Ascending aorta (tissue), 2 donors: ENCODE results near the gene TRIM24. TPM values are rescaled to one million over a fixed set of nuclear protein-coding genes. Genes with fewer than 3 reads are reported as not detected.

Experiments
- DNase-seq, 2 donors: peaks; one replicate each; pipeline ENCODE4 v3.0.0-alpha.2; 2019; ENCODE audit warnings: low spot score in 2 of 2
- H3K27ac ChIP-seq, 2 donors: fragments of 200-600 bp; sonication (generic); one replicate each; pipeline ENCODE4 v1.5.1; 2016 to 2017; ENCODE audit warnings: mild to moderate bottlenecking in 1 of 2
- H3K27me3 ChIP-seq: fragments of 200-600 bp; sonication (generic); one replicate; pipeline ENCODE4 v1.5.1; 2017
- H3K36me3 ChIP-seq, 2 donors: fragments of 200-600 bp; sonication (generic); one replicate each; pipeline ENCODE4 v1.5.1; 2016
- H3K4me1 ChIP-seq, 2 donors: fragments of 200-600 bp; sonication (generic); one replicate each; pipeline ENCODE4 v1.5.1; 2016 to 2017; ENCODE audit warnings: mild to moderate bottlenecking in 1 of 2
- H3K4me3 ChIP-seq, 2 donors: fragments of 200-600 bp; sonication (generic); one replicate each; pipeline ENCODE4 v1.5.1; 2016 to 2017; ENCODE audit warnings: mild to moderate bottlenecking in 1 of 2
- H3K9me3 ChIP-seq, 2 donors: fragments of 200-600 bp; sonication (generic); one replicate each; pipeline ENCODE4 v1.5.1; 2016
- intact Hi-C: fragments of 100-400 bp; cut with DNase I; formaldehyde crosslinking; loops from one replicate; pipeline ENCODE4 v1.15.1; 2023
- total RNA-seq: library from RNA; depleted of rRNA; stranded (reverse); fragments of >200 nt; gene quantifications from one replicate; pipeline ENCODE4 v1.1.0, GENCODE V29; 2016
- TF ChIP-seq, protein P1 (sequence below), 3 experiments: fragments of 200-600 bp in 2 of 3; fragments of 450-650 bp in 1 of 3; sonication (generic) in 2 of 3; IDR thresholded peaks; one replicate each; pipeline ENCODE4 v1.5.1; 2016 to 2019; ENCODE audit warnings: antibody characterized with exemption in 3 of 3, mild to moderate bottlenecking in 1 of 3, moderate library complexity in 1 of 3

Gene TRIM24
- total RNA-seq, 1 donor from 2014 or later: 2.3 TPM

DNA sequence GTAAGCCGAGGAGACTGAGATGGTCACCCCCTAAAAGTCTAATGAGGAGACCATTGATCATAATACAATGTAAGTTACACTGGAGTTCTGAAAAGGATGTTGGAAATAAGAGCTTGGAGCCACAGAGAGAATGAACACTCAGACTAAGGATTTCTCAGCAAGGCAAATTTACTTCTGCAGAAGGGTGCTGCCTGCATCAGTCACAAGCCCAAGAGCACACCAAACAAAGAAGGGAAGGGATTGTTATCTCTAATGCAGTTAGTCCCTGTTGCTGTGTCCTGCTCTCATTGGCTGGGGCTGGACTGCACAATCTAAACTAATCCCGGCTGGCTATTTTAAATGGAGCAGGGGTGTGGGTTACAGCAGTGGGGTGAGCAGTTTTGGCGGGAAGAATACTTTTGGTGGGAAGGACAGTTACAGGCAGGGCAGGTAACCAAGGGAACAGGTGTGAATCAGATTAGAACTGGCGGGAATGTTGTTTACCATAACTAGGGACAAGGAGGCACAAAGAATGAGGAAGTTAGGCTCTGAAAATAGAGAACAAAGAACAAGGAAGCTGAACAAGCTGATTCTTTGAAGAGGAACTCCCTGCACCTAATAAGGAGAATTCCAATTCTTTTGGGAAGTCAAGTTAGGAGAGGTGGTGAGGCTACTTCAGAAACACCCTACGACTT lies 30.3 kb upstream of the TRIM24 start:
- peaks cover 13 to 26% of the 10 kb centered on the region in 2 donors for H3K9me3 ChIP-seq
- TF ChIP-seq, protein P1, sequence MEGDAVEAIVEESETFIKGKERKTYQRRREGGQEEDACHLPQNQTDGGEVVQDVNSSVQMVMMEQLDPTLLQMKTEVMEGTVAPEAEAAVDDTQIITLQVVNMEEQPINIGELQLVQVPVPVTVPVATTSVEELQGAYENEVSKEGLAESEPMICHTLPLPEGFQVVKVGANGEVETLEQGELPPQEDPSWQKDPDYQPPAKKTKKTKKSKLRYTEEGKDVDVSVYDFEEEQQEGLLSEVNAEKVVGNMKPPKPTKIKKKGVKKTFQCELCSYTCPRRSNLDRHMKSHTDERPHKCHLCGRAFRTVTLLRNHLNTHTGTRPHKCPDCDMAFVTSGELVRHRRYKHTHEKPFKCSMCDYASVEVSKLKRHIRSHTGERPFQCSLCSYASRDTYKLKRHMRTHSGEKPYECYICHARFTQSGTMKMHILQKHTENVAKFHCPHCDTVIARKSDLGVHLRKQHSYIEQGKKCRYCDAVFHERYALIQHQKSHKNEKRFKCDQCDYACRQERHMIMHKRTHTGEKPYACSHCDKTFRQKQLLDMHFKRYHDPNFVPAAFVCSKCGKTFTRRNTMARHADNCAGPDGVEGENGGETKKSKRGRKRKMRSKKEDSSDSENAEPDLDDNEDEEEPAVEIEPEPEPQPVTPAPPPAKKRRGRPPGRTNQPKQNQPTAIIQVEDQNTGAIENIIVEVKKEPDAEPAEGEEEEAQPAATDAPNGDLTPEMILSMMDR (IDR thresholded peaks at IDR 0.05): no peak
- intact Hi-C loops: loop anchor here (10.0 kb wide), 1 partner anchor 75 kb away; no protein-coding TSS in a partner anchor
- no peak overlapping the region for H3K27ac ChIP-seq
- no peak for DNase-seq
- H3K4me3 ChIP-seq: no peak overlapping the region
- no peaks in the 10 kb centered on the region for H3K36me3 ChIP-seq
- no peaks in the 10 kb centered on the region for H3K27me3 ChIP-seq
- no peaks in the 10 kb centered on the region for H3K4me1 ChIP-seq

DNA sequence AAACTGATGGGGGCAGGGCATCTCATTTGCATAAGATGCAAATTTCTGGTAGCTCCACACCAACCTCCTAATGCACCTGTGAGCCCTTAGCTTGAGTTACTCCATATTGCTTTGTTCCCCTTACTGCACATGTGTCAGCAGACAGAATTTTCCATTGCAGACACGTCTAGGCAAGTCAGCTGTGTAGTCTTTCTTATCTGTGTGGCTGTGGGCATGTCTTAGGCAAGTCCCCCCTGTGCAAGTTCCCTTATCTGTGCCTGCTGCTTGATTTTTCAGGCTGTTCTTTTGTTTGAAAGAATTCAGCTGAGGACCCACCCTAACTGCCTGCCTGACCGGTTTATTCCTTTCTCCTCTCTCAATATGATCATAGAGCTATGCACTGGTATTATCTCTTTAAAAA lies 28.5 kb upstream of the TRIM24 start:
- H3K36me3 ChIP-seq: no peaks in the 10 kb centered on the region
- H3K4me1 ChIP-seq: no peaks in the 10 kb centered on the region
- no peak overlapping the region for H3K27ac ChIP-seq
- H3K9me3 ChIP-seq: peaks cover 13 to 22% of the 10 kb centered on the region in 2 donors
- H3K27me3 ChIP-seq: no peaks in the 10 kb centered on the region
- no peak for DNase-seq
- intact Hi-C loops: loop anchor here (10.0 kb wide), 1 partner anchor 73 kb away; no protein-coding TSS in a partner anchor
- no peak overlapping the region for H3K4me3 ChIP-seq
- TF ChIP-seq, protein P1 (IDR thresholded peaks at IDR 0.05): no peak

DNA sequence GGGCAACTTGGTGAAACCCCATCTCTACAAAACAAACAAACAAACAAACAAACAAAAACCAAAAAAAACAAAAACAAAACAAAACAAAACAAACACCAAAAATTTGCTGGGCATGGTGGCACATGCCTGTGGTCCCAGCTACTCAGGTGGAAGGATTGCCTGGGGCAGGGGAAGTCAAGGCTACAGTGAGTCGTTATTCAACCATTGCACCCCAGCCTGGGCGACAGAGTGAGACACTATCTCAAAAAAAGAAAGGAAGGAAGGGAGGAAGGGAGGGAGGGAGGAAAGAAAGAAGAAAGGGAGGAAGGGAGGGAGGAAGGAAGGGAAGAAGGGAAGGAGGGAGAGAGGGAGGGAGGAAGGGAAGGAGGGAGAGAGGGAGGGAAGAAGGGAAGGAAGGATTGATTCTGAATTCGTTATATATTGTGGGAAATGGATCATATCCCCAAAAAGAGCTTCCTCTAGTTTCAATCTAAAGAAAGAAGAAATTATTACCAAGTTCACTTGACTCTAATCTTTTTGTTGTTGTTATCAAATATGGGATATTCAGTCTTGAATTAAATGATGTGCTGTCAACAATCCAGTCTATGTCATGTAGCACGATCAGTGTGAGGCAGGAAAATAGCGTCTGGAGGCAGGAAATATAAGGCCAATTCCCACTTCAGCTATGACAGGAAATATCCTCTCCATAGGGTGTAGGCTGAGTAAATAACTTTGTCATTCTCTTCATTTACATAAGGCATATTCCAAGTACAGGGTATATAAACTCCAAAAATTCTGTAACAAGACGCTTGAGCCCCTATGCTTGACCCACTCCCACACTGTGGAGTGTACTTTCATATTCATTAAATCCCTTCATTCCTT lies 26.2 kb upstream of the TRIM24 start:
- Histone ChIP-seq H3K9me3 (peaks cover 9 to 13% of the 10 kb centered on the region in 2 donors), H3K27me3 (no peaks in the 10 kb centered on the region), H3K36me3 (no peaks in the 10 kb centered on the region), H3K4me3 (no peak overlapping the region), H3K4me1 (no peaks in the 10 kb centered on the region), H3K27ac (no peak overlapping the region)
- DNase-seq: no peak
- TF ChIP-seq, protein P1 (IDR thresholded peaks at IDR 0.05): no peak
- intact Hi-C loops: loop anchor here (10.0 kb wide), 1 partner anchor 71 kb away; no protein-coding TSS in a partner anchor

DNA sequence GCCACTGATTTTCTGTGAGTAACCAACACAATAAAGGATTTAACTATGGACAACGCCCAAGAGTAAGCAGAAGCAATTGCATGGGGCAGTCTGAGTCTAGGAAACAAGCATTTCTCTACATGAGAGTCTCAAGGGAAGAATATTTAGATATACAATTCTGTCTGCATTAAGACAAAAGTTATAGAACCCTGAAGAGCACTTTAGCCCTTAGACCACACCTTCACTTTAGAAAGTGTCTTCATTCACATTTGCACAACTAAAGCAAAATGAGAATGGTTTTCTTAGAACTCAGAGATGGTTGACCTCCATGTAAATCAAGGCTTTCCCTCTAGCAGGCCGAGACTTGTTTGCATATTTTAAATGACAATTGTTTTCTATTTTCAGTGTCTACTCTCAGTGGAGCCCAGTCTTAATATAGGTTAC lies 25.5 kb upstream of the TRIM24 start:
- intact Hi-C loops: loop anchor here (10.0 kb wide), 1 partner anchor 70 kb away; no protein-coding TSS in a partner anchor
- no peaks in the 10 kb centered on the region for H3K27me3 ChIP-seq
- no peak overlapping the region for H3K27ac ChIP-seq
- TF ChIP-seq, protein P1 (IDR thresholded peaks at IDR 0.05): no peak
- DNase-seq: no peak
- H3K36me3 ChIP-seq: no peaks in the 10 kb centered on the region
- H3K4me3 ChIP-seq: no peak overlapping the region
- H3K4me1 ChIP-seq: no peaks in the 10 kb centered on the region
- H3K9me3 ChIP-seq: peaks cover 4 to 6% of the 10 kb centered on the region in 2 donors

DNA sequence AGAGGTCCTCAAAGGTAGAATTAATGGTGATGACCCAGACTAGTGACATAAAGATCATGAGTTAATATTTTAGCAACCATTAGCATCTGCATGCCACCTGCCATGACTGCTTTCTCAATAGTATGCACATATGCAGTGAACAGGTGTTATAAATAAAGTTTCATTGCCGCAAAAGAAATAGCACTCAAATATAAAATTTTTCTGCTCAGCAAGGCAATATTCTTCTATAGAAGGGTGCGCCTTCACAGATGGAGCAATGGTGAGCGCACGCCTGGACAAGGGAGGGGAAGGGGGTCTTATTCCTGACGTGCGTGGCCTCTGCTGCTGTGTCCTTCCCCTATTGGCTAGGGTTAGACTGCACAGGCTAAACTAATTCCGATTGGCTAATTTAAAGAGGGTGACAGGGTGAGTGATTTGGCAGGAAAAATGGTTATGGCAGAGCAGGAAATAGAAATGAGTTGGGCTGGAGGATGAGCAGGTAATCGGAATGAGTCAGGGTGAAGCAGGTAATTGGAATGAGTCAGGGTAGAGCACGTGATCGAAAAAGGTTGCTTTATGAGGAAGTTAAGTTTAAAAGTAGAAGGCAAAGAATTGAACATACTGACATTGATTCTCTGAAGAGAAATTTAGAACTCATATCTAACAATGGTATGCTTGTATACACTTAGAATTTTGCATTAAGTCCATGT lies 24.7 kb upstream of the TRIM24 start:
- no peaks in the 10 kb centered on the region for H3K36me3 ChIP-seq
- H3K4me3 ChIP-seq: no peak overlapping the region
- no peaks in the 10 kb centered on the region for H3K27me3 ChIP-seq
- DNase-seq: no peak
- H3K9me3 ChIP-seq: peaks cover 0 to 1% of the 10 kb centered on the region in 2 donors
- H3K4me1 ChIP-seq: no peaks in the 10 kb centered on the region
- intact Hi-C loops: loop anchor here (10.0 kb wide), 1 partner anchor 69 kb away; no protein-coding TSS in a partner anchor
- H3K27ac ChIP-seq: no peak overlapping the region
- TF ChIP-seq, protein P1 (IDR thresholded peaks at IDR 0.05): no peak
